LNCaP clone FGC (cell line): ENCODE measurements around the gene EML5.

ENCODE experiments used
- DNase-seq: peaks from one replicate; pipeline ENCODE4 v3.0.0-alpha.2; 2011; ENCODE audit warnings: low read depth
- H3K4me3 ChIP-seq: 2 replicates; pipeline ENCODE4 v1.5.1; 2011; ENCODE audit warnings: mild to moderate bottlenecking, low read depth, low read length, control low read depth
- TF ChIP-seq, protein P1 (sequence below): IDR thresholded peaks from 2 replicates; pipeline ENCODE4 v1.5.1; 2012; ENCODE audit warnings: mild to moderate bottlenecking; ENCODE audit not compliant: control insufficient read depth, insufficient read depth; ENCODE audit errors: extremely low read depth

EML5 gene

DNA sequence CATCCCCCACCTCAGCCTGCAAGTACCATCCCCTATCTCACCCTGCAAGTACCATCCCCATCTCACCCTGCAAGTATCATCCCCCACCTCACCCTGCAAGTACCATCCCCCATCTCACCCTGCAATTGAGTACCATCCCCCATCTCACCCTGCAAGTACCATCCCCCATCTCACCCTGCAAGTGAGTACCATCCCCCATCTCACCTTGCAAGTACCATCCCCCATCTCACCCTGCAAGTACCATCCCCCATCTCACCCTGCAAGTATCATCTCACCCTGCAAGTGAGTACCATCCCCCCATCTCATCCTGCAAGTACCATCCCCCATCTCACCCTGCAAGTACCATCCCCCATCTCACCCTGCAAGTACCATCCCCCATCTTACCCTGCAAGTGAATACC, 184.9 kb downstream of the EML5 start:
- TF ChIP-seq, protein P1, sequence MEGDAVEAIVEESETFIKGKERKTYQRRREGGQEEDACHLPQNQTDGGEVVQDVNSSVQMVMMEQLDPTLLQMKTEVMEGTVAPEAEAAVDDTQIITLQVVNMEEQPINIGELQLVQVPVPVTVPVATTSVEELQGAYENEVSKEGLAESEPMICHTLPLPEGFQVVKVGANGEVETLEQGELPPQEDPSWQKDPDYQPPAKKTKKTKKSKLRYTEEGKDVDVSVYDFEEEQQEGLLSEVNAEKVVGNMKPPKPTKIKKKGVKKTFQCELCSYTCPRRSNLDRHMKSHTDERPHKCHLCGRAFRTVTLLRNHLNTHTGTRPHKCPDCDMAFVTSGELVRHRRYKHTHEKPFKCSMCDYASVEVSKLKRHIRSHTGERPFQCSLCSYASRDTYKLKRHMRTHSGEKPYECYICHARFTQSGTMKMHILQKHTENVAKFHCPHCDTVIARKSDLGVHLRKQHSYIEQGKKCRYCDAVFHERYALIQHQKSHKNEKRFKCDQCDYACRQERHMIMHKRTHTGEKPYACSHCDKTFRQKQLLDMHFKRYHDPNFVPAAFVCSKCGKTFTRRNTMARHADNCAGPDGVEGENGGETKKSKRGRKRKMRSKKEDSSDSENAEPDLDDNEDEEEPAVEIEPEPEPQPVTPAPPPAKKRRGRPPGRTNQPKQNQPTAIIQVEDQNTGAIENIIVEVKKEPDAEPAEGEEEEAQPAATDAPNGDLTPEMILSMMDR: no peak
- H3K4me3 ChIP-seq: no peak overlapping the region
- DNase-seq: no peak

- no peak for DNase-seq
- TF ChIP-seq, protein P1: no peak
- H3K4me3 ChIP-seq: no peak overlapping the region
These were observed 187.2 kb downstream of the EML5 start for GRCh38 chr14:88605594-88605993.

DNA sequence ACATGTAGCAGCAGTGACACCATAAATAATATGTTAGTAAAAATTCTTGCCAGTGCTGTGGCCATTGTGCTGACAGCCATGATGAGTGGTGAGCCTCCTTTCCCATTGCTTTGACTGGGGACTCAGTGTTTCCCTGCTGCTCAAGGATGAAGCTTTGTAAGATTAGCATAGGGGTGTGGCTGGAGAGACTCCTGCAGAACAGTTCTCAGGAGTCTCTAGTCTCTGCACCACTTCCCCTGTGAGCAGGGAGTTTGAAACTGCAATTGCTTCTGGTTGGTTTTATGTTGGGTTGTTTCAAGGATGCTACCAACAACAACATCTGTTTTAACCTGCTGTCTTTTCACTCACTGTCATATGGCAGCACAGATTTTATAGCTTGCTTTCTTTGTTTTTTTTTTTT, 188.5 kb downstream of the EML5 start:
- no peak overlapping the region for H3K4me3 ChIP-seq
- TF ChIP-seq, protein P1: no peak
- DNase-seq: no peak

GRCh38 chr14:88599761-88600439, 192.9 kb downstream of the EML5 start:
- no peak overlapping the region for H3K4me3 ChIP-seq
- TF ChIP-seq, protein P1: no peak
- no peak for DNase-seq

DNA sequence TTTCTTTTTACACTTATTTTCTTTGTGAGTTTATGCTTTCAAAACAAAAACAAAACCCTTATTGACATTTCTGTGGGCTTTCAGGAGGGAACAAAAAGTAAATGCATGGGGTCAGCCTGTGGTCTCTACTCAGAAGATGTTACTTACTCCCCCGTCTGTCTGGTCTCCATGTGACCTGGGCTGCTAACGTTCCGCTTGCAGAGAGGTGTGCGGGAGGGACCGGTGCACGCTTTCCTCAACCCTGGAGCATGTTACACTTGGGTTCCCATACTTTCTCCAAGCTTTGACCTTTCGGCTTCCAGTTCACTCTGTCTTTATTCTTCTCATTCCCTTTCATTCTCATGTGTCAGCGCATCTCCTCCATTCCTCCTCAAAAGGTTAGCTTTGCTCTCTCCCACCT, 193.4 kb downstream of the EML5 start:
- no peak for DNase-seq
- TF ChIP-seq, protein P1: no peak
- H3K4me3 ChIP-seq: no peak overlapping the region

DNA sequence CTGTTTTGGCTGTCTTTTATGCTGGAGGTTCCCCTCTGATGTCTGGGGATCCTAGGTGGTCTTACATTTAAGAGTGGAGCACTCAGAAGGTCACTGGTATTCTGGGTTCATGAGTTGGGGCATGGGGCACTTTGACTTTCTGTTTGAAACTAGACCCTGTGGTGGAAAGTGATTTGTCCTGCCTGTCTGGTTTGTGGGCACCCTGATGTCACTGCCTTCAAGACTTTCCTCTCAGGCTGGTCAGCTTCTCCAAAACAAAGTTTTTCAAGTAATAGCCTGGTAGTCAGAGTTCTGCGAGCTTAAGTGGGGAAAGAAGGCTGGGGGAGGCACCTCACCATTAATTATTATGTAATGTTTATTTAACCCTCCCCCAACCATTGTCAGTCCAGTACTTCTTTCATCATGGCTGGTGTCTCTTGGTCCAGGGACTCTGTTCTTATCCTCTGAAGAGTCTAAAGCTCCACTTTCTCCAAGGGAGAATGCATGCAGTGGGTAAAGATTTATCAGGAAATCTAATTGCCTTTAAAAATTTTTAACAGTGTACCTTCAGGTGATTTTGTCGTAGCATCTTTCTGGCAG, 194.6 kb downstream of the EML5 start:
- DNase-seq: no peak
- TF ChIP-seq, protein P1: no peak
- H3K4me3 ChIP-seq: no peak overlapping the region

DNA sequence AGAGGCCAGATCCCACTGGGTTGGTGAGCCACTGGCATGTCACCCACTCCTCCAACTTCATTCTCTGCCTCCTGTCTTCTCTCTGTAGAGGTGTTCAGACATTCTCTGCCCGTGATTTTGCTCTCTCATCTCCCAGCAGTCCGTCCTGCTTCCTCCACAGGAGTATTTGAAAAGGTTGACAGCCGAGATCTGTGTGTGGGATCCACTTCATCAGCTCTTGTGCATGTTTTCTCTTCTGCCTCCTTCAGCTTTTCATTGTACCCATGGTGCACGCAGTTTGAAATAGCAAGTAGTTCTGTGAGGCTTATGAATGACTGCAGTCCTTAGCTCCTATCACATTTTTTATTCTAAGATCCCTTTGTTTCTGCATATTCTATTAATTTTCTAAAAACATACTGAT, 195.2 kb downstream of the EML5 start:
- TF ChIP-seq, protein P1: no peak

More for the DNA sequence above, 195.2 kb downstream of the EML5 start:
- H3K4me3 ChIP-seq: no peak overlapping the region
- DNase-seq: no peak
